SW 1271 (cell line): ENCODE results near the gene PHLPP1.

Source experiments
- DNase-seq, 2 experiments: peaks; one replicate each; lab custom pipeline; 2025; lab: John Stamatoyannopoulos, UW

The PHLPP1 gene

DNA sequence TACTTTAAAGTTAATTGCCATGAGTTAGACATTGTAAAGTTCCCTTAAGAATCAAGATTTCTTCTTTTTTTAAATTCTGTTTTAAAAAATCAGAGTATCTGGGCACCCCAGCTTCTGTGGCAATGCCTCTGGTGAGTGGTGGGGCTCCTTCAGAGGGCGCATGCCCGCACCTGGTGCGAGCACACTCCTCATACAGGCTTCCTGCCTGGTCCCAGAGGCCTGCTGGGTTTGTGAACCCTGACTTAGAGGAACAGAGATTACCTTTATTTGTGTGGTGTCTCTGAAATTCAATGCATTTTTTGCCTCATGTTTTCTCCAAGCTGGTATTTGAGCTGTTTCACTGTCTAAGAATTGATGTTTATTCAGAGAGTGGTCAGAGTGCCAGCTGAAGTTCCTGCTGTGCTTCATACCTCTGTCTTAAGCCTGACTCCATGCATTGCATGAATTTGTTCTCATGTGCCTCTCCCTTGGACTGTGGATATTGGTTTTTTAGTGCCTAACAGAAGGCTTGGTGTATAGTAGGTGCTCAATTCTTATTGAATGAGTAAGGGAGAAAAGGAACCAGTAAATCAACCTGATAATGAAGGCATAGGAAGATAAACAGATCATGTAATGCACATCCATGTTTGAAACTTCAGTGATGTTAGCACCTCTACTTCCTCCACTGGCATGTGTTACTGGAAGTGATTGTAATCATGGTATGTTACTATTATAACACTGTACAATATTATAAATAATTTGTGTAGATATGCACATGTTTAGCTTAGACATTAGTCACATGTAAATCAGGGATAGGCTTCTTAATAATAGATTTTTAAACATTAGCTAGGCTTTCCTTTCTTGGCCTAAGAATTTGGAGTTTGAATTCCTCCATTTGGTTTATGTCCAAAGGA lies 29.0 kb downstream of the PHLPP1 start:
- DNase-seq, result no peak

DNA sequence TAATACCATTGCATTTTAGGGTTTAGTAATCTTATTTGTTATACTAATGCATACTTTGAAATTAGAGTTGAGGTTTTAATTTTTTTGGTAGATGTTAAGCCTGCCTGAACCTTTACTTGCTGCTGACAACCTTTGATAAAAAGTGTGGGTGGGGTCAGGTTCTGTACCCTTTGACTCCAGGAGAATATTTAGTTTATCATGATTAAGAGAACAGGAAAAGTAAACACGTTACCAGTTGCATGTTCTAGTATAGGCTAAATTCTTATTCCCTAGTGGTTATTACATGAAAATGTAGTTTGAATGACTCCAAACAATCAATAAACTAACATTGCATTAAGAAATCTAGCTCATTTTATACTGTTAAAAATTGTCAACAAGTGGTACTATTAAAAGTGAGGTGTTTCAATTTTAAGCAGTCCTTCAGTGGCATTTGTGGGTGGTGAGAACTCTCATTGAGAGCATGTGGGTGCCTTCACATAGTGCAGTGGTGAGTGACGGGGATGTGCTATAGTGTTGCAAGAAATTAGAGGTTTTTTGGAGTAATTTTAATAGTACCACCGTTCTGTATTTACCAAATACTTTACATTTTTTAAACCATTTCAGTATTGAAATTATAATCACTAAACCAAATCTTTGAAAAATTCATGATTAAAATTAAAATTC lies 29.9 kb downstream of the PHLPP1 start:
- DNase-seq, result no peak

DNA sequence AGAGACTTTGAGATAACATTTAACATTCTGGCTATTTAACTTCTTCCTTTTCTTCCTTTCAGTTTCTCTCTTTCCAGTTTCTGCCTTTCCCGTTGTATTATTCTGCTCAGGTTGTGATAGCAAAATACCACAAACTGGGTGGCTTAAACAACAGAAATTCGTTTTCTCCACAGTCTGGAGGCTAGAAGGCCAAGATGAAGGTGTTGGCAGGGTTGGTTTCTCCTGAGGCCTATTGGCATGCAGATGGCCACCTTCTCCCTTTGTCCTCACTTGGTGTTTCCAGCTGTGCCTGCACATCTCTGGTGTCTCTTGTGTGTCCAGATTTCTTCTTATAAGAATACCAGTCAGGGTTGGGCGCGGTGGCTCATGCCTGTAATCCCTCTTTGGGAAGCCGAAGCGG lies 34.0 kb downstream of the PHLPP1 start:
- DNase-seq, result no peak

DNA sequence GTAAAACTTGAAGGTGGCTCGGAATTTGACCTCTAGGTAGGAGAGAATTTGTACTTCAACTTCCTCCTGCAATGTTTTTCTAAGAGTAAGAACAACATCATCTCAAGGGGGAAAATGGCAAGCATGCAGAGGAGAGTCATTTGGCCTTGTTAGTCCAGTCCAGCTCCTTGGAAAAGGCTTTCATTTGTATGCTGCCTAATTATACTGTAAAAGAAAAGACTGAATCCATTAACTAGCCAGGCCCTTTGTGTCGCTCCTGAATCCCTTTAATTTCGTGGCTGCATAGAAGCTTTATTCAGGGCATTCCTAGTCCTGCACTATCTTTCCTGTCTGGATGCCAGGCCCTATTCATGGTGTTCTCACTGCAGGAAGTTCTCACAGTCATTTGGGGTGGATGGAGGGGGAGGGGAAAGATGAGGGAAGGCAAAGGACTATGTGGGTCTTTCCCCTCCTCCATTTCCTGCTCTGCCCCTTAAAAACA lies 36.0 kb downstream of the PHLPP1 start:
- no peak for DNase-seq

DNA sequence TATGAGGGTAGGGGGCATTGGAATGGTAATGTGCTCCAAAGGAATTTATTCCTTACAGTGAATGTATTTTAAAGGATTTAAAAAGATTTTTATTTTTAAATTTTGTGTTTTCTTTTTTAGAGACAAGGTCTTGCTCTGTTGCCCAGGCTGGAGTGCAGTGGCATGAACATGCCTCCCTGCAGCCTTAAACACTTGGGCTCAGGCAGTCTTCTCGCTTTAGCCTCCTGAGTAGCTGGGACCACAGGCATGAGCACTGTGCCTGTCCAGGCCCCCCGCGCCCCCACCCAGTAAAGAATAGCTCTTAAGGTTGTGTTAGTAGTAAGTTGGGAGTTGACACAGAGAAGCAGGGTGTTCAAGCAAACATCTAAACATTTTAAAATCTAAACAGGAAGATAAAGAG lies 36.6 kb downstream of the PHLPP1 start:
- no peak for DNase-seq

DNA sequence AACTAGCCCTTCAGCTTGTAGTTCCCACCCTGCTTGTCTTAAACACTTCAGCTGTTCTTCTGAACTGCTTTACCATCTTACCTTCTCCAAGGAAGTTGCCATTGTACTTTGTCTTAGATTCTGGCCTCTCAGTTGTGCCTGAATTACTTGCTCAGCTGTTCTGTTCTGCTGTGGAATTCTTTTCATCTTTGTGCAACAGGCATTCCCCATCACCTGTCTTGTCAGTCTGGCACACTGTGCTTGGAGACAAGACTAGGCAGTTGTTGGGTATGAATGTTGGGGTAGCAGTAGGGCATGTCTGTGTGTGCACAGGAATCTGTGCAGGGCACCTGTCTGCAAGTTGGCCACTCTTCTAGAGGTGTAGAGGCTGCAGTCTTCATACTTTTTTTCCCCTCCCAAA lies 38.7 kb downstream of the PHLPP1 start:
- DNase-seq, result no peak

DNA sequence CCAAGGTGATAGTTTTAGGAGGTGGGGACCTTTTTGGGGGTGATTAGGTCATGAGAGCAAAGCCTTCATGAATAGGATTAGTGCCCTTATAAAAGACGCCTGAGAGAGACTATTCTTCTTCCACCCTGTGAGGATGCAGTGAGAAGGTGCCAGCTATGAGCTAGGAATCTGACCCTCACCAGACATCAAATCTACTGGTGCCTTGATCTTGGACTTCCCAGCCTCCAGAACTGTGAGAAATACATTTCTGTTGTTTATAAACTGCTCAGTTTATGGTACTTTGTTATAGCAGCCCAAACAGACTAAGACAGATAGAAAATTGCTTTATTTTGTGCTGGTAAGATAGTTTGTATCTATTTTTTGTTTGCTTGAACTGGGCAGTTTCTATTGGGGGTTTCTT lies 40.1 kb downstream of the PHLPP1 start:
- DNase-seq, result no peak

DNA sequence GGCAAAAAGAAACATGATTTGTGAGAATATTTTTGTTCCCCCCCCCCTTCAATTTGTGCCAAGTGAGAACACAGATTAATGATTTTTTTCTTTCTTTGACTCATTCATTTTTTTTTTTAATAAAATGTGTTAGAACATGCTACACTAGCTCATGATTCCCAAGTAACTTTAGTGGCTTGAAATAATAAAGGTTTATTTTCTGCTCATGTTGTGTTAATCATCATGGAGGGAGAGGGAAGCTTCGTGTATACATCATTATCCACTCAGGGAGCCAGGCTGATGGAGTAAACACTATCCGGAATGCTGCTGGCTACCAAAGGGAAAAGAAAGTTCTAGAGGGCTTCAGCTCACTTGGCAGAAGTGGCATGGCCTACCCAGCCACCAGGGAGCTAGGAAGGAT lies 40.6 kb downstream of the PHLPP1 start:
- no peak for DNase-seq

DNA sequence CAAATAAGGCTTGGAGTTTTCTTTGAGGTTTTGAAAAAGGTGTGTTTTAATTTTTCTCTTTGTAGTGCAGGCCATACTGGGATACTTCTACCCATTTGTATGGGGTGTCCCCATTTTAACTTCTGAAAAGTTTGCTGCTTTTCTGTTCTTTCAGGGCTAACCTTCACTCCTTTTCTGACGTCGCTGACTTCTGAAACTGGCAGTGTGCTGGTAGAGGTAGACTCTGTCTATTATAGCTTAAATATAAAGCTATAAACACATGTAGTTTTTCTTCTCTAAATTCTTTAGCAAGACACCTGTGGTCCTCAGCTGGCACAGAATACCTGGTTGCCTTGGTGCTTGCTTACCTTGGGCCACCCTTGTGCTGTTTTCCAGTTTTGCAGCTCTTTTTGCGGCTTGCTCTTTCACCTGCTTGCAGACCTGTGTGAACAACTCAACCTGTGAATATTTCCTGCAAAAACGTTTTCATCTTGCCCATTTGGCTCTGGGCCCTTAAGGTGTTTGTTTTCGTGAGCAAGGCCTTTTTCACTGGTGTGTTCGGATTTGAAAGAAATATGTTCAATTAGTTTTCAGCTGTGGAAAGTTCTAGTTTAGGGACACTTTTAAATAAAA lies 42.2 kb downstream of the PHLPP1 start:
- DNase-seq, result no peak

DNA sequence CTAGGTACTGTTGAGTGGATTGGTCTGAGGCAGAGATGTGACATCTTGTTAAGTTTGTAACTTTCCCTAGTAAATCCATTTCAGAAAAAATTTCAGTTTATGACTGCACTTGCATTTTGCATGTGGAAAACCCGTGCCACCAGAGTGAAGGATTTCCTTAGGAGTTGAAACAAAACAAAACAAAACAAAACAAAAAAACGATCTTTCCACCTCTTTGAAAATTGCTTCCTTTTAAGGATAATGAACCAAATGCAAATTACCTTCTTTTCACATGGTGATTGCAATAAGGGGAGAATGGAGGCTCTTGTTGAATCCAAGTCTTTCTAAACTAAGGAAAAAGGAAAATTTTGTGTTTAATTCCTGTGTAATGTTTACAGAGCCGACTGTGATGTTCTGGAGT lies 43.2 kb downstream of the PHLPP1 start:
- DNase-seq, result no peak

DNA sequence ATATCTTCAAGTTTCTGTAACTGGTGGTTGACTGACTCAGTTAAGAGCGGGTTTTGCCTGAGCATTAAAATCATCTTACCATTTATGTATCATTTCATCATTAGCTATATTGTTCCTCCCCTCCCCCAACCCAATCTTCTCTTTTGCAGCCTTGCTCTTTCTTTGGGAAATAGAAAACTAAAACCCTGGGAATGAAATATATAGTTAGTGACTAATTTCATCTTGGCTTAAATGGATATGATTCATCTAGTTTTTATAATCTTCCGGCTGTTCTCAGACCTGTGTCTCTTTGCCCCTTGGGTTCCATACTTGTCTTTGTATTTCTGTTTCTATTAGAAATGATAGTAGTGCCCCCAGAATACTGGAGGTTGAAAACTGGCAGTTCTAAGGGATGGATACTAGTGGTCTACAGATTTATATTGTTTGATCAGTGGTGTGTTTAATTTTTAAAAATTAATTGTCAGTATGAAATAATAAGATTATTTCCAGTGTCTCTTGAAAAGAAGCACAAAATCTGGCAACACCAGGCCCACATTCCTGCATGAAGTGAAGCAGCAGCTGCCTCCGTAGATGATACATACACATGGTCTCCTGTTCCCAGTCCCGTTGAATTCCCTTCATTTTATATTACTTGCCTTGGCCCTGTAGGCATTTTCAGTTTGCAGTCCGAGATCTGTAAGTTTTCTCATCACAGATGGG lies 44.5 kb downstream of the PHLPP1 start:
- no peak for DNase-seq

DNA sequence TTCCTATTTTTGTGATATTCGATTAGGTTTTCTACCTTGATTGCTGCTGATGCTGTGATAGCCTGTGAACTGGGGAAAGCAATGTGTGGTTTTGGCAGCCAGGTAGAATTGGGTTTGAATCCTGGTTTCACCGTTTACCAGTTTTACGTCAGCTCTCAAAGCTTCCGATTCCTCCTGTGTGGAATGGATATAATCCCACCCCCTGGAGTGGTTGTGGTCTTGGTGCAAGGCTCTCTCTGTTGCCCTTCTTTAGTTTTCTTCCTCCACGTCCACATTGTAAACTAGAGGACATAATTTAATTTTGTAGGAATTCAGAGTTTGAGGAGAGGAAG lies 45.0 kb downstream of the PHLPP1 start:
- no peak for DNase-seq

DNA sequence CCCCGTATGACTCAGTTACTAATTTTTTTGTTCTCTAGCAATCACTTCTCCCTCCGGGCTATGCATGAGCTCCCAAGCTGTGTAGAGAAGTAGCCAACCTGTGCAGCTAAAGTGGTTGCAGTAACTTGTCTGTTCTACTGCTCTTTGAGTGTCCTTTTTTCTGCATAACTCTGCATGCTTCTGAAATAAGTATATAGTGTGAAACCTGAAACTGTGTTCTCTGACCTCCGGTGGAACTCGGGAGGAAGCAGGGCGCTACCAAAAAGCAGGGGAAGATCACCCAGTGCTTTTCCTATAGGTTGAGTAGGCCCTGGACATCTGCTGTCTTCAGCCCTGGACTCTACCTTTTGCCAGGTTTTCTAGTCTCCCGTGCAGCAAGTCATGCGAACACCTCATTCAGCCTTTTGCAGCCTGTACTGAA lies 47.8 kb downstream of the PHLPP1 start:
- no peak for DNase-seq

DNA sequence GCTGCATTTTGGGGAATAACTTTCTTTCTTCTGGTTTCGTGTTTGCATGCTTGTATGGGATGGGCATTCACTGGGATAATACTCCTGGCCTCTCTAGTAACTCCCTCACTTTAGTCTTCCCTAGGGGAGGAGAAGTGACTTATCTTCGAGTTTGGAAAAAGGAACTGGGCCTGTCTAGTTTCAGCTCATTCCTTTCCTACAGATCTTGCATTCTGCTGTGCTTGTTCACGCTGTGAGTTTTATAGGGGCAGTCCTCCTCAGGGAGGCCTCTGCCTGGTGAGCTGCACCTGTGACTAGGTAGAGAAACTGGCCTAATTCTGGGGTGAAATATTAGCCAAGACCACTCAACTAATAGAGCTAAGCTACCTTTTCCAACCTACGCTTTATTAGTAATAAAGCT lies 50.9 kb downstream of the PHLPP1 start:
- DNase-seq, result no peak

DNA sequence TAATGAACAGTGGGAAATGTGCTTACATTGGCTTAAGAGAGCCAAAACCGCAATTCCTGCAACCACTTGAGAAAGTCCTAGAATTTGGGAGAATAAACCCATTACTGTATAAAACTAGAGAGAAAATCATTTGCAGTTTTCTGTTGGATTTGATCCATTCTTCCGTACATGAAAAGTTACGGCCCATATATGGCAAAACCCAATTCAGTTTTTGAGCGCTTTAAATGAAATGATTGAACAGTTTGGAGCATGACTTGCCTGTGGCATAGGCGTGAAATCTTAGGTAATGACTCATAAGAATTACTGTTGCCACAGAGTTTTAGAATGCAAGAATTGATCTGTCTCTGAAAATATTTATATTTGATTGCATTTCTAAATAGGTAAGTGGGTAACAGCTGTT lies 52.0 kb downstream of the PHLPP1 start:
- DNase-seq, result no peak

DNA sequence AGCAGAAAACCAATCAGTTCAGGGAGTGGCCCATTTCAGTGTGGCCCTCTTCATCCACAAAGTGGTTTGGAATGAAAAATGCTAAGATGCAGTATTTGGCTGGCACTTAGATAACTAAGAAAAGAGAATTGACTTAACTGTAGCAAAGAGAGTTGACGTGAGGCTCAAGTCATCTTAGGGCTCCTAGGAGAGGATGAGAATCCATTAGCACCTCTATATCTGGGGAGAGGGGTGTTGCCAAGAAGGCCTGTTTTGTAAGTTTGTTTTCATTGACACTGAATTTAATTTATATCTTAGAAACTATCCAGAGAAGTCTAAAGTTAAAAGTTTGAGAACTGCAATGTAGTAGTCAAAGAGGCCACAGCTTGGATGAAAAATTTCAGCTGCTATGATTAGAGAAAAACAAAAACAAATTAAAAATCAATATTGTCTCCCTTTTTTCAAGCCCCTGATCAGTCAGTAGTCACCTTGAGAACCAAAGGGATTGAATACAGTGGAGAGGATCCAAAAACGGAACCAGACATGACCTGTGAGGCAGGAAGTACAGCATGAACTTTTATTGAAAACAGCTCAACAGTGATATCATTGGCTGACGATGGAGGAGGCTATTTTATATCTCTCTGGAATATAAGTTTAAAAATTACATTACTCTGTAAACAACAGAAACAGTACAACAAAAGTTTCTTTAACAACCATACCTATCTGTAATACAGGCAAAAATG lies 52.7 kb downstream of the PHLPP1 start:
- no peak for DNase-seq

DNA sequence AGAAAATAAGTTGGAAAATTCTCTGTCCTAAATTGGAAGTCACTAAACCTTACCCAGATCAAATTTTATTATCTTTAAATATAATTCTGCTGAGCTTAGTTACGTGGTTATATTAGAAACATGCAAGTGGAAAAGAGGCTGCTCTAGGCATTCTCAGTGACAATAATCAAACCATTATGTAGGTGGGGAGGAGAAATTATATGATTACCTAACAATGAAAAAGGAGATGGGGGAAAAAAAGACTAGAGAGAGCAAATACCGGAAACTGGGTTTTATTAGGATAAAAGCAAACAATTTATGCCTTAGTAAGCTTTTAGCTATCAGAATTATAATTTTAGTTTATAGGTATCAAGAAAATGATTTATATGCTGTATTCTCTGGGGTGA lies 53.2 kb downstream of the PHLPP1 start:
- no peak for DNase-seq

DNA sequence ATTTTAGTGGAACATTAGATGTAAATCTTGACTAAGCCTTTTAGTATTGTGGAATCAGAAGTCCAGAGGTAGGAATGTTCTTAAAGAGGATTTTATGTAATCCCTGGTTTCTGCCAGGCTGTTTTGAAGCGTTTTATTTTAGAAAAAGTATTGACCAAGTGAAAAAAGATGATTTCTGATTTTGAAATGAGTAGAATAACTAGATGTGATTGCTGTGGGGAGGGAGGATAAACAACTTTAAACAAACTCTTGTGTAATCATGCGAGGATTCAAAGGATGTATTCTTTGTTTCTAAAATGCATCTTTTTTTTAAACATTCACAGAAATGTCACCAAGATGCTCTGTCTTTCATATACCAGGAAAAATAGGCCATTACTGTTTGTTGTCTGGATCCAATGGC lies 53.9 kb downstream of the PHLPP1 start:
- DNase-seq, result no peak

DNA sequence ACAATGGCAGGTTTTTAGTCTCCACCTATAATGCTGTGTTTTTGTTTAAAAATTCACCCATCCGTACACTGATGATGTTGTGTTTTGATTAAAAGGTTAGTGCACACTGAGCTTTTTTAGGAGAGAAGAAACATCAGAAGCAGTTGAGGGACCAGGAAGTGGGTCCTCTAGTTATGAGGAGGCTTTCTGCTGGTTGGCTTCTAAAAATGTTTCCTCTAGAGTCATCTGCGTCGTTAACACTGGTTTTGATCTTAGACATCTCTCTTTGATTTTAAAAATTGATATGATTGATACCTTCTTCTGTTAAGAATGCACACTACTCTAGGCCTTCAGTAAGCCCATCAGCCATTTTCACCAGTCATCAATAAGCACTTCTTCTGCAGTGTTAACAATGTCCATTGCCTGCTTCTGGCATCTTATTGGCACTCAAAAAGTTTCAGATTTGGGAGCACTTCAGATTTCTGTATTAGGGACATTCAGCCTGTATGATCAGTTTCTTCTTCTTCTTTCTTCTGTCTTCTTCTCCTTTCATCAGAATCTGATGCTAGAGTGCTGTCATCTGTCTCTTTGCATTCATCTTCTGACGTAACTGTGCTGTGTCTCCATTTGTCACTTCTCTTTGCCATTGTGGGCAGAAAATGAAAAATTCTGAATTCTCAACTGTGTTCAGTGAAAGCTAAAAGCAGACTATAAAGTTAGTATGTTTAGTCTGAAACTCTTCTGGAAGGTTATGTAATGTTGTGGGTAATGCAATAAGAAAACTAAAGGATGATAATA lies 56.3 kb downstream of the PHLPP1 start:
- DNase-seq, result no peak

DNA sequence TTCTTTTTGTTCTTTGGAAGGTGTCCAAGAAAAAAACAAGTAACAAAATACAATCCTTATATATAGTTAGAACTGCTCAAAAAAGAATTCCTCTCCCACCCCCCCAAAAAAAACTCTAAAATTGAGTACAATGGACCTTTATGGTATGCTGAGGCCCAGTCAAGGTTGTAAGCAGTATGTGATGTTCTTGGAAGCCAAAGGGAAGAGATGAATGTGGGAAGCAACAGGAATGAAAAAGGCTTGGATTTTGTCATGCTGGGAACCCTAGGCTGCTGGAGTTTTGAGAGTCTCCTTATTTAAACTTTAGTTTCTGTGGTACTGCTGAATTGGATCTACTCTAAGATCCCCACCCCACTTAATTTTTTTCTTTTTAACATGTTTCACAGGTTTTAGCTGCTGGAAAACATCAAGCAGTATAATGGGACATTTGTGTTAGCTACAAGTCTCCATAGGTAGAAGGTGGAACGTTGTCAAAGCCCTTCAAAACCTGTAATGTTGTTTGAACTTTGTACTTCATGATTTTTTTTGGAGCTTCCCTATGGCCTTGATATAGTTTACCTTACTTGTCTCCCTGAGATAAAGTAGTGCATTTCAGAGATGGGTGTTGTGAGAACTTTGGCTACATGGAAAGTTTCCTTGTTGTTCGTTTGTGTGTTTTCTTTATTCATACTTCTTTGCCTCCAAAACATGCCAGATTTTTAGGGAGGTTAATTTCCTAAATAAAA lies 57.7 kb downstream of the PHLPP1 start:
- DNase-seq, result no peak
